Measurements from ENCODE around the gene RIMBP2. TPM values are rescaled to one million over a fixed set of nuclear protein-coding genes. Genes with fewer than 3 reads are reported as not detected.

Gene RIMBP2
- total and polyA plus RNA-seq, 9 of the 15 experiments (the other 6 are each of a cell fraction or from before 2014, with no cell fraction given), result not detected

- H3K27me3 ChIP-seq (ENCODE audit: control insufficient read depth in 2 of 2, insufficient read depth in 2 of 2, low read length in 2 of 2), result peaks cover 6 to 47% of the 10 kb centered on the region in 2 experiments; a peak in 4 of 5 replicates
- H3K9me1 ChIP-seq (ENCODE audit: control insufficient read depth, insufficient read depth, low read length), result no peaks in the 10 kb centered on the region
- no peak overlapping the region for H2AFZ ChIP-seq (ENCODE audit: low read depth, low read length)
- CTCF ChIA-PET (ENCODE audit: low intra/inter-chr PET ratio), result no interaction called here
- FAIRE-seq, result no peak
- no peaks in the 10 kb centered on the region for H3K36me3 ChIP-seq (ENCODE audit: control insufficient read depth, insufficient read depth, low read length)
- no peaks in the 10 kb centered on the region for H3K9me3 ChIP-seq (replicated peaks; ENCODE audit: control insufficient read depth, insufficient read depth, low read depth, low read length)
- POLR2A ChIA-PET, result no interaction called here
- no peaks in the 10 kb centered on the region for H3K79me2 ChIP-seq (ENCODE audit: control insufficient read depth, insufficient read depth, low read length)
- in situ Hi-C loops (cut with MboI), result no loop called here
- no peak overlapping the region for H3K4me2 ChIP-seq (ENCODE audit: insufficient read depth, low read length)
- BruUV-seq (replicated peaks), result no TSS peak
- no peak for DNase-seq (ENCODE audit: extremely low read depth in 1 of 4, low spot score in 3 of 4)
- 0% methylated on average over 6 of the region's 6 CpGs for WGBS (ENCODE audit: insufficient coverage, low coverage, missing lambda C conversion rate)
- no peak overlapping the region for H3K9ac ChIP-seq (ENCODE audit: insufficient read depth in 1 of 2, low read depth in 2 of 2, low read length in 2 of 2)
- no peak overlapping the region for H3K4me3 ChIP-seq
- H4K20me1 ChIP-seq (replicated peaks; ENCODE audit: control insufficient read depth, insufficient read depth, low read length), result no peaks in the 10 kb centered on the region
- H3K27ac ChIP-seq (ENCODE audit: extremely low read depth, low read depth, low read length), result no peak overlapping the region
- ATAC-seq, result no peak
- no peak for TF ChIP-seq TRIM25 (IDR thresholded peaks at IDR 0.05; ENCODE audit: borderline replicate concordance)
- 0 out of 2 replicates have a peak, but pooled peaks have one; percentile 13 for TF ChIP-seq ZNF316 (IDR thresholded peaks at IDR 0.05)
- no peaks in the 10 kb centered on the region; a peak in 1 of 5 replicates for H3K4me1 ChIP-seq (replicated peaks in 1 of 2; ENCODE audit: control insufficient read depth in 2 of 2, insufficient read depth in 2 of 2, low read length in 2 of 2)
- intact Hi-C loops (cut with micrococcal nuclease), result loop anchor here (5.0 kb wide), 1 partner anchor 84 kb away; no protein-coding TSS in a partner anchor
Measured at GRCh38 chr12:130663514-130663913, 52.6 kb downstream of the RIMBP2 start.

Measured in K562 (cell line).